MM.1S (cell line): ENCODE results near the gene SFRP5.

Experiments used
- DNase-seq: peaks from one replicate; pipeline ENCODE4 v3.0.0-alpha.2; 2015
- H2AFZ ChIP-seq: fragments of 300-600 bp; sonication (generic); 2 replicates; pipeline ENCODE4 v1.6.0; 2016; ENCODE audit warnings: antibody characterized with exemption, low read length
- H3F3A ChIP-seq: fragments of 300-600 bp; sonication (generic); 2 replicates; pipeline ENCODE4 v1.6.1; 2016; ENCODE audit warnings: mild to moderate bottlenecking, antibody characterized with exemption, low read length, moderate library complexity, mixed read lengths; ENCODE audit not compliant: insufficient read depth
- H3K27ac ChIP-seq: fragments of 300-600 bp; sonication (generic); 2 replicates; pipeline ENCODE4 v1.5.1; 2016; ENCODE audit warnings: mild to moderate bottlenecking, low read length
- H3K27me3 ChIP-seq: fragments of 300-600 bp; sonication (generic); replicated peaks from 2 replicates; pipeline ENCODE4 v1.6.0; 2016; ENCODE audit warnings: low read length; ENCODE audit not compliant: insufficient read depth
- H3K36me3 ChIP-seq: fragments of 300-600 bp; sonication (generic); replicated peaks from 2 replicates; pipeline ENCODE4 v1.6.1; 2016; ENCODE audit warnings: mild to moderate bottlenecking, low read length, mixed read lengths; ENCODE audit not compliant: insufficient read depth
- H3K4me1 ChIP-seq: fragments of 300-600 bp; sonication (generic); 2 replicates; pipeline ENCODE4 v1.6.1; 2016; ENCODE audit warnings: low read length, mixed read lengths
- H3K4me2 ChIP-seq: fragments of 300-600 bp; sonication (generic); 2 replicates; pipeline ENCODE4 v1.6.0; 2016; ENCODE audit warnings: low read depth, low read length
- H3K4me3 ChIP-seq: fragments of 300-600 bp; sonication (generic); 2 replicates; pipeline ENCODE4 v1.5.1; 2016; ENCODE audit warnings: low read length, mixed read lengths
- H3K79me2 ChIP-seq: fragments of 300-600 bp; sonication (generic); 2 replicates; pipeline ENCODE4 v1.6.1; 2016; ENCODE audit warnings: mixed run types, low read length, mixed read lengths
- H3K9ac ChIP-seq: fragments of 300-600 bp; sonication (generic); 2 replicates; pipeline ENCODE4 v1.6.1; 2016; ENCODE audit warnings: low read length, mixed read lengths
- H3K9me2 ChIP-seq: fragments of 300-600 bp; sonication (generic); replicated peaks from 2 replicates; pipeline ENCODE4 v1.6.1; 2016; ENCODE audit warnings: mild to moderate bottlenecking, low read length, mixed read lengths; ENCODE audit not compliant: insufficient read depth
- H3K9me3 ChIP-seq: fragments of 300-600 bp; sonication (generic); replicated peaks from 2 replicates; pipeline ENCODE4 v1.6.1; 2016; ENCODE audit warnings: mild to moderate bottlenecking, low read length, mixed read lengths; ENCODE audit not compliant: insufficient read depth
- H4K20me1 ChIP-seq: fragments of 300-600 bp; sonication (generic); 2 replicates; pipeline ENCODE4 v1.6.1; 2016; ENCODE audit warnings: mild to moderate bottlenecking, low read length, moderate library complexity, mixed read lengths; ENCODE audit not compliant: insufficient read depth
- CTCF ChIP-seq: fragments of 300-600 bp; sonication (generic); IDR thresholded peaks from 2 replicates; pipeline ENCODE4 v1.5.1; 2016; ENCODE audit warnings: antibody characterized with exemption, low read length, mixed read lengths
- EZH2 ChIP-seq: fragments of 300-600 bp; sonication (generic); optimal IDR thresholded peaks from 2 replicates; pipeline ENCODE3; 2017; ENCODE audit warnings: low read depth, mild to moderate bottlenecking, antibody characterized with exemption, low read length, mixed read lengths
- EZH2phosphoT487 ChIP-seq: fragments of 300-600 bp; sonication (generic); IDR thresholded peaks from 2 replicates; pipeline ENCODE4 v1.6.1; 2018; ENCODE audit warnings: antibody characterized with exemption, low read length

Gene SFRP5

GRCh38 chr10:97812696-97813095, 40.9 kb upstream of the SFRP5 start:
- Histone ChIP-seq H3K27ac (no peak overlapping the region), H3K36me3 (no peaks in the 10 kb centered on the region), H3K9me2 (no peaks in the 10 kb centered on the region), H3K4me2 (no peak overlapping the region), H3K4me1 (no peaks in the 10 kb centered on the region), H3K27me3 (0 out of 2 replicates have a peak, but pooled peaks cover 6% of the 10 kb centered on the region), H4K20me1 (no peaks in the 10 kb centered on the region), H3K79me2 (no peaks in the 10 kb centered on the region), H3K4me3 (no peak overlapping the region), H3F3A (no peaks in the 10 kb centered on the region), H3K9me3 (no peaks in the 10 kb centered on the region), H3K9ac (no peak overlapping the region), H2AFZ (no peak overlapping the region)
- DNase-seq, result no peak
- TF ChIP-seq EZH2phosphoT487 (no peak), CTCF (no peak), EZH2 (no peak)

- Histone ChIP-seq H3K27ac (no peak overlapping the region), H3K9me3 (no peaks in the 10 kb centered on the region), H3K4me3 (no peak overlapping the region), H3K36me3 (no peaks in the 10 kb centered on the region), H3K4me1 (no peaks in the 10 kb centered on the region), H3K9me2 (no peaks in the 10 kb centered on the region), H3K4me2 (no peak overlapping the region), H3K9ac (no peak overlapping the region), H2AFZ (no peak overlapping the region), H3K79me2 (no peaks in the 10 kb centered on the region), H4K20me1 (no peaks in the 10 kb centered on the region), H3F3A (no peaks in the 10 kb centered on the region), H3K27me3 (0 out of 2 replicates have a peak, but pooled peaks cover 6% of the 10 kb centered on the region)
- no peak for DNase-seq
- TF ChIP-seq EZH2 (no peak), EZH2phosphoT487 (no peak), CTCF (no peak)
These were observed 40.2 kb upstream of the SFRP5 start for GRCh38 chr10:97811958-97812357.

- Histone ChIP-seq H3K36me3 (no peaks in the 10 kb centered on the region), H3K27ac (no peak overlapping the region), H3K79me2 (no peaks in the 10 kb centered on the region), H3K4me3 (no peak overlapping the region), H3K9me2 (no peaks in the 10 kb centered on the region), H3K4me1 (no peaks in the 10 kb centered on the region), H3F3A (no peaks in the 10 kb centered on the region), H4K20me1 (no peaks in the 10 kb centered on the region), H3K9me3 (no peaks in the 10 kb centered on the region), H3K4me2 (no peak overlapping the region), H3K27me3 (0 out of 2 replicates have a peak, but pooled peaks cover 3% of the 10 kb centered on the region), H3K9ac (no peak overlapping the region), H2AFZ (no peak overlapping the region)
- DNase-seq, result no peak
- TF ChIP-seq EZH2 (no peak), CTCF (no peak), EZH2phosphoT487 (no peak)
These were observed 38.6 kb upstream of the SFRP5 start for GRCh38 chr10:97810446-97810845.

- Histone ChIP-seq H3K4me2 (no peak overlapping the region), H3K27ac (no peak overlapping the region), H3K4me1 (no peaks in the 10 kb centered on the region), H3K9me2 (no peaks in the 10 kb centered on the region), H2AFZ (no peak overlapping the region), H3K27me3 (no peaks in the 10 kb centered on the region), H3K9ac (no peak overlapping the region), H3K79me2 (no peaks in the 10 kb centered on the region), H4K20me1 (no peaks in the 10 kb centered on the region), H3K9me3 (no peaks in the 10 kb centered on the region), H3F3A (no peaks in the 10 kb centered on the region), H3K36me3 (no peaks in the 10 kb centered on the region), H3K4me3 (no peak overlapping the region)
- DNase-seq, result no peak
- TF ChIP-seq CTCF (no peak), EZH2 (no peak), EZH2phosphoT487 (no peak)
These were observed 34.1 kb upstream of the SFRP5 start for GRCh38 chr10:97805949-97806348.
